ENCODE measurements around the gene PDIK1L. TPM values are rescaled to one million over a fixed set of nuclear protein-coding genes. Genes with fewer than 3 reads are reported as not detected.

Gene PDIK1L
- total and polyA plus RNA-seq, 9 of the 15 experiments (the other 6 are each of a cell fraction or from before 2014, with no cell fraction given): 12.8 to 30.2 (median 21.5) TPM

- ChIA-PET POLR2A (interaction anchor here (0.6 to 2.1 kb wide), 21 partner anchors 8 to 214 kb away, joined by 3 to 33 read pairs (median 4); no protein-coding TSS in a partner anchor), CTCF (ENCODE audit: low intra/inter-chr PET ratio) (no interaction called here)
- Histone ChIP-seq H3K79me2 (ENCODE audit: control insufficient read depth, insufficient read depth, low read length) (no peaks in the 10 kb centered on the region), H3K4me2 (ENCODE audit: insufficient read depth, low read length) (peak overlapping the region; percentile 71), H3K4me1 (replicated peaks in 1 of 2; ENCODE audit: control insufficient read depth in 2 of 2, insufficient read depth in 2 of 2, low read length in 2 of 2) (peaks cover 56 to 69% of the 10 kb centered on the region in 2 experiments), H3K27ac (ENCODE audit: extremely low read depth, low read depth, low read length) (peak overlapping the region; percentile 97), H2AFZ (ENCODE audit: low read depth, low read length) (peak overlapping the region; percentile 91), H4K20me1 (replicated peaks; ENCODE audit: control insufficient read depth, insufficient read depth, low read length) (no peaks in the 10 kb centered on the region), H3K9me3 (replicated peaks; ENCODE audit: control insufficient read depth, insufficient read depth, low read depth, low read length) (no peaks in the 10 kb centered on the region), H3K4me3 (no peak overlapping the region), H3K9me1 (ENCODE audit: control insufficient read depth, insufficient read depth, low read length) (no peaks in the 10 kb centered on the region), H3K9ac (ENCODE audit: insufficient read depth in 1 of 2, low read depth in 2 of 2, low read length in 2 of 2) (peak overlapping the region in 1 of 2 experiments; percentile 73; a peak in 2 of 4 replicates), H3K36me3 (ENCODE audit: control insufficient read depth, insufficient read depth, low read length) (no peaks in the 10 kb centered on the region), H3K27me3 (ENCODE audit: control insufficient read depth in 2 of 2, insufficient read depth in 2 of 2, low read length in 2 of 2) (no peaks in the 10 kb centered on the region)
- FAIRE-seq (peak; percentile 99), DNase-seq (ENCODE audit: extremely low read depth in 1 of 4, low spot score in 3 of 4) (peak; percentile 96 to 98 (median 97)), ATAC-seq (peak; percentile 95)
- intact Hi-C loops (cut with micrococcal nuclease) (loop anchor here (1.0 to 2.0 kb wide), 2 partner anchors 26 to 34 kb away; no protein-coding TSS in a partner anchor), in situ Hi-C loops (cut with MboI) (no loop called here)
- no TSS peak for BruUV-seq (replicated peaks)
- whole genome bisulfite sequencing (ENCODE audit: insufficient coverage, low coverage, missing lambda C conversion rate): 3% methylated on average over 4 of the region's 4 CpGs
- TF ChIP-seq SRSF7 (optimal IDR thresholded peaks at IDR 0.05; ENCODE audit: low read depth, low read length): no peak
- peak; percentile 56 for TF ChIP-seq POLR2B (IDR thresholded peaks at IDR 0.05; ENCODE audit: low read depth, partially characterized antibody)
- peak; percentile 93 for TF ChIP-seq ZKSCAN8 (CRISPR knock-in tag; IDR thresholded peaks at IDR 0.05)
- no peak for TF ChIP-seq ZNF165 (CRISPR knock-in tag; IDR thresholded peaks at IDR 0.05; ENCODE audit: borderline replicate concordance)
- TF ChIP-seq CTBP1 (IDR thresholded peaks at IDR 0.05; ENCODE audit: borderline replicate concordance): peak; percentile 100
- no peak for TF ChIP-seq SIN3A (IDR thresholded peaks at IDR 0.05; ENCODE audit: borderline replicate concordance in 2 of 2, control insufficient read depth in 1 of 2, low read depth in 2 of 2, low read length in 2 of 2)
- peak; percentile 56 for TF ChIP-seq HMGN3 (IDR thresholded peaks at IDR 0.05; ENCODE audit: borderline replicate concordance, extremely low read depth, insufficient read length, low read depth, low read length)
- TF ChIP-seq YBX1 (IDR thresholded peaks at IDR 0.05): no peak
- TF ChIP-seq FOS (IDR thresholded peaks at IDR 0.05; ENCODE audit: extremely low read depth, insufficient read length): peak; percentile 77
- no peak; the same call in 1 of the 2 replicates for TF ChIP-seq HOXB6 (CRISPR knock-in tag; IDR thresholded peaks at IDR 0.05; ENCODE audit: borderline replicate concordance)
- TF ChIP-seq ZNF253 (CRISPR knock-in tag; conservative IDR thresholded peaks at IDR 0.05): no peak
- no peak for TF ChIP-seq KAT8 (IDR thresholded peaks at IDR 0.05; ENCODE audit: low read depth)
- no peak; the same call in 1 of the 2 replicates for TF ChIP-seq ZNF311 (CRISPR knock-in tag; IDR thresholded peaks at IDR 0.05)
- 0 out of 2 replicates have a peak, but pooled peaks have one; percentile 11 for TF ChIP-seq GATAD2A (IDR thresholded peaks at IDR 0.05)
- peak; percentile 63 for TF ChIP-seq E2F8 (IDR thresholded peaks at IDR 0.05; ENCODE audit: low read depth, partially characterized antibody)
- no peak for TF ChIP-seq COPS2 (conservative IDR thresholded peaks at IDR 0.05)
- peak; percentile 73; the same call in 1 of the 2 replicates for TF ChIP-seq CEBPG (CRISPR knock-in tag; IDR thresholded peaks at IDR 0.05)
- peak; percentile 35 to 95; a peak in 2 of 4 replicates for TF ChIP-seq CEBPG (tag; conservative IDR thresholded peaks at IDR 0.05 in 1 of 2, IDR thresholded peaks at IDR 0.05 in 1 of 2)
- no peak for TF ChIP-seq PREB (CRISPR knock-in tag; IDR thresholded peaks at IDR 0.05)
- TF ChIP-seq ZNF431 (CRISPR knock-in tag; IDR thresholded peaks at IDR 0.05): no peak
These were observed 41.2 kb upstream of the PDIK1L start for GRCh38 chr1:26070296-26070962.
